HG03354 (cell line): ENCODE results near the gene KIAA0040.
A peak's percentile ranks its signal among the peaks of the same experiment; 100 is the strongest.

Source experiments
- ATAC-seq: cut with Tn5 transposase; IDR thresholded peaks from one replicate; pipeline ENCODE4 v1.9.1; 2021; ENCODE audit warnings: mild to moderate bottlenecking; ENCODE audit not compliant: unreplicated experiment, poor library complexity, severe bottlenecking

Gene KIAA0040

DNA sequence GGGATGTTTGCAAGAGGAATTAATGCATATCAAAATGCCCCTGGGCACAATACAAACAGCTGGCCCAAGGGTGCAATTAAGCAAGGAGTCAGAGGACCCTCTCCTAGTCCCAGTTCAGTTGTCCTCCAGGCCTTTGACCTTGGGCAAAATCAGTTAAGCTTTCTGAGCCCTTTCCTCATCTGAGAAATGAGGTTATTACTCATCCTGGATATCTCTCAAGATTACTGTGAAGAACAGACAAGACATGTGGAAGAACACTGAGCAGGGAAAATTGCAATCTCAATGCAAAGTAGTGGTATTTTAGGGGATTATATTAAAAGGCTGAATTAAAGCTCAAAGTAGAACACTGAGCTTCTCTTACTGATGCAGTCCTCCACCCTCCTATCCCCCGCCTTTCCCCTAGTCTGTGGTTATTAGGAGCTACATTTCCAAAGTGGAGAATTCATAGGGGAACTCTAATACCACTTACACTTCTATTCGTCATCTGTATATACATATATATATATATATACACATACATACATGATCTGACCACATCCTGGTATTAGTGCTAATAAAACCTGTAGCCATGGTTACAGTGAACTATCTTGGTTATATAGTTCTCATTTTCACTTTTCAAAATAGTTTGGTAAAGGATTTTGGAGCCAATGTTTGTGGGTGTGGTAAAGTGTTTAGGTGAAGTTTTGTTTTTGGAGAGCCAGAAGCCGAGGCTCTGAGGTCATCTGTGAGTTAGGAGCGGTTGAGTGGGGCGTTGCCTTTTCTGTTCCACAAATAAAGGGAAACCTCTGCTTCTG lies 18.1 kb downstream of the KIAA0040 start:
- peak; percentile 91 for ATAC-seq

DNA sequence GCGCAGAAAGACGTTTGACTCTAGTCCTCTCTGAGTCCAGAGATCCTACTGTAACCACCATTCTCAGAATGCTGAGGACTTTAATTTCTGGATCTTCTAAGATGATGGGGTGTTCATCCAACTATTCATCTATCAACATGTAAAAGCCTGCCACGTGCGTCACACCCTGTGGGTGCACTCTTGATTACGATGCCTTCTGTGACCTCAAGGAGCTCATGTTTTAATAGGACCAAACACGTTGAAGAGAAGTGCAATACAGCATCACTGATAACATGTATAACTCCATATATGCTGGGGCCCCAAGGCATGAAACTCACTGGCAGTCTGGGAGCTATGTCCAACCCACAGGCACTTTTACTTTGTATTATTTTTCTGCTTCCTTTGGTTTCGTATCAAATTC lies 19.0 kb downstream of the KIAA0040 start:
- no peak for ATAC-seq

- ATAC-seq = no peak
Observed at GRCh38 chr1:175172503-175172902, 20.1 kb downstream of the KIAA0040 start.

DNA sequence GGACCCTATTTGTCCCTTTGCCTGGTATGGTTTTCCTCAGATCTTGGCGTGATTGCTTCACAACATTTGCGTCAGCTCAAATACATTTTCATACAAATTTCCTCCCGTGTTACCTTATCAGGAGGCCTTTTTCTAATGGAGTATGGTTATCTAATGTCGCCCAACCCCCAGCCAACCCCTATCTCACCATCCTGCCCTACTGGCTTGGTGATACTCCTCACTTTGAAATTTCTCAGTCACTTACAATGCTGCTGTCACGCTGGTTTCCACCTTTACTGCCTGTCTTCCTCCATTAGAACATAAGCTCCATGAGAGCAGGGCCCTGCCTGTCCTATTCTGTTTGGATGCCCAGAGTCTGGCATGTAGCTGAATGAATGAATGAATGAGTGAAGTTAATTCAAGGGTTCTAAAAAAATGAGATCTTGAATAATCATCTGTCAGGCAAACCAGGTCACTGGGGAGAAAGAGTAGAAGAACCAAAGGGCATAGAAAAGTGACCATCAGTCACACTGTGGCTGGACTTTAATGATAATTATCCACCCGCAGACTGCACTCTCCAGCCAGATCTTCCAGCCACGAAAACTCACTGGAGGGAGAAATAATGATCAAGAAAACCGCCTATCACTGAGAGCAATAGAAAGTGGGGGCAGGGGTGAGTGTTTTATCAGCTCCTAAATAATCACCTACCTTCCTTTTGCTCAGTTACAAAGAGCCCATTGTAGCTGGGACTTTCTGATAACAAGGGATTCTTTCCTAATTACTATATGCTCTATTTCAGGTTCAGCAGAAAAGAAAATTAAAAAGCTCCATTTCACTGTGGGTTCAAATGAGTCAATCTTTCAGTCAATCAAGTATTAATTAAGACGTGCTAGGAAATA lies 21.3 kb downstream of the KIAA0040 start:
- ATAC-seq = no peak

DNA sequence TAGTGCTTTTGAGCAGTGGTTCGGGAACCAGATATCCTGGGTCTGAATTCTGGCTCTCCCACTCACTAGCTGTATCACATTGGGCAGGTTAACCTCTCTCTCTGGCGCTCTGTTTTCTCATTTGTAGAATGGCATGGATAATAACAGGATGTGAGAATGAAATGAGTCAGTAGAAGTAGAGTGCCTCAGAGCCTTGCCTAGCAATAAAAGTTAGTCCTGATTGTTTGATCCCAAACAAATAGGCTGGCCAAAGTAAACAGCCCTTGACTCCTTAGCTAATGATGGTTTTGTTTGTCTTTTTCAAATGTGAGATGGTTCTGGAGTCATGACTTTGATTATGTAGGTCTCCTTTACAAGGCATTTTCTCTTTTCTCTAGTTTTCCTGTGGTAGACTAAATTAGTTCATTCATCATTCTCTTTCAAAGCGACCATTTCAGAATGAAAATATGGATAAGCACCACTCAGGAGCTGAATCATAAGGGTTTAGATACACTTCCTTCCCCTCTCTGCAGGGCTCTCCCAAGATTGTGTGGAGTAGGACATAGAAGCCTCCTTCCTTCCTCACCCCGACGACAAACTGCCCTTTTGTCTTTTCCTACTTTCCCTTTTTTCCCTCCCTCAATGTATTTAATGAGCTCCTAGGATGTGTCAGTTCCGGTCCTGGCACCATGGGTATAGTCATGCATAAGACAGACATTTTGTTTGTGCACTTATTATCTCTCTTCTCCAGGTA lies 23.1 kb downstream of the KIAA0040 start:
- ATAC-seq = no peak

- ATAC-seq = no peak
Observed at GRCh38 chr1:175168782-175169181, 23.8 kb downstream of the KIAA0040 start.

DNA sequence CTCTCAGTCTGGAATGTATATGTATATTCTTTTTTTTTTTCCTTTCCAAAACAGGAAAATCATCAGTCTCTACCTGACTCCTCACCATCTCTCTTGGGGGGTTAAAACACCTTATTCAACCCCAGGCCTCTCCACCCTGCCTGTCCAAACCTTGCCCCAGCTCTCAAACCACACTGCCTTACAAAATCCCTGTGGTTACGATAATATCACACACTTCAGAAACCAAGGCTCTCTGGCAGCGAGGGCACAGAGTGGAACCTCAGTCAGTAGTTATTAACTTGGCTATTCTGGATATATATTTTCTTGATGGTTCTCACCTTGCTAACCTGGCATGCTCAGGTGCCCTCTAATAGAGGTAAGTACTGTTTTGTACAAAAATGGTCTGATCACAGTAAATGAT lies 24.7 kb downstream of the KIAA0040 start:
- ATAC-seq = no peak

- no peak for ATAC-seq
Observed at GRCh38 chr1:175166746-175167145, 25.8 kb downstream of the KIAA0040 start.

- no peak for ATAC-seq
Observed at GRCh38 chr1:175164751-175165150, 27.8 kb downstream of the KIAA0040 start.

GRCh38 chr1:175163702-175164101 lies 28.9 kb downstream of the KIAA0040 start:
- ATAC-seq = no peak

DNA sequence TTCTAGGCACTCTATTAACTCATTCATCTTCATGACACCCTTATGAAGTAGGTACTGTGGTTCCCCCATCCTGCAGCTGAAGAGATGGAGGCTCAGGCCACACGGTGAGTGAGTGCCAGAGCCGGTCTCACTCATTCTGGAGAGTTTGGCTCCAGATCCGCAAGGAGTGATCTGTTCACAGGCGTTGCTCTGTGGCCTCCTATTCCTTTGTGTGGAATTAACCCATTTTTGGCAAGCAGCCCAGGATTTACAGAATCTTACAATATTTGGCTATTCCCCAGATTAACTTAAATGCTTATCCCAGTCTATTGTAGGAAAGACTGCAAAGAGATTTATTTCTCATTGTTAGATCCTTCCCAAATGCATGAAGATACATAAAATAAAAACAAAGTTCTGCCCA lies 29.6 kb downstream of the KIAA0040 start:
- ATAC-seq = no peak

DNA sequence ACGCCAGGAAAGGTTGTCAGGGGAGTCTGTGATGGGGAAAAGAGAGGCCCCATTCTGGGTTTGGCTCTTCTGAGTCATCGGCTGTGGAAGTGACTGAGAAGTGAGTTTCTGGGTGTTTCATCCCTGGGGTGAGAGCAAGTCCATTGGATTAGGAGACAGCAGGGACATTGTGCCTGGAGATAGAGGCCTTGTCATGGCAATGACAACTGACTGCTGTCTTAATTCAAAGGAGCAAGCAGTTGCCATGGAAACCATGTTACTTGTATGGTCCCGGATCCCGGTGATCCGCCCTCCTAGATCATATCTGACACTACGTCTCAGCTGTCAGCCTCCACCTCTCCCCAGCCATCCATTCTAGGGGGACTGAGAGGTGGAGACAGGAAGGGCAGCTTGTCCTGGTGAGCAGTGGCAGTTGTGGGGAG lies 34.4 kb downstream of the KIAA0040 start:
- ATAC-seq = no peak

DNA sequence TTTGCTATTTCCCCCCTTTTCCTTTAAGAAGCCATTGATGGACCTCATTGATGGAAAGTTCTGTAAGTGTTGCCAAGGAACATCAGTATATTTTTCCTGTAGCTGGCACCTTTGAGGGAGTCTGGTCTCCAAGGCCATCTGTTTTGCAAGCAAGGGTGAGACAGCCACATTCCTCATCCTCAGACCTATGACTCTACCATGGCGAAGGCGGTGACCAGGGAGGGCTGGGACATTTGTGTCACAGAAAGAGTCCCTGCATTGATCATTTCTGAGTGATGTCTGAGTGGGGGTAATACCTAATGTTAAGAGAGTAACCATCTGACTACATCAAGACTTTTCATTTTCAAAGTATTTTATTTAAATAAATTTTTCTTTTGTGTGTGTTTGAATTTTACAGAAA lies 35.4 kb downstream of the KIAA0040 start:
- ATAC-seq = no peak

DNA sequence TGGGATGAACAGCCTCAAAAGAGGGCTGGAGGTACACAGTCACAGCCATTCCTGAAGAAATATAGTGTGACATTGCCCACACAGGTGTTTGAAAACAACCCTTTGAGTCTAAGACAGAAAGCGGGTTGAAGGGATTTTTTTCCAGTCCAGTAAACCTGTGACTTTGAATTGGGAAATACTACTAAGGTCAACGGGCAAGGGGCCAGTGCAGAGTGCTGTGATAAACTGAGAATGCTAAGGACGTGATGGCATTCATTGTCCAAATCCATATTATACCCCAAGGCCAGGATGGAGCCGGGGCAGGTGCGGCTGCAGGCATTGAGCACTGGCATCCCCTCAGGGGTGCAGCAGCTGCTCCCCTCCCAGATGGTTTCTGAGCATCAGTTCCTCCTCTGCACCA lies 36.6 kb downstream of the KIAA0040 start:
- ATAC-seq = no peak

- no peak for ATAC-seq
Observed at GRCh38 chr1:175155473-175155856, 37.1 kb downstream of the KIAA0040 start.

DNA sequence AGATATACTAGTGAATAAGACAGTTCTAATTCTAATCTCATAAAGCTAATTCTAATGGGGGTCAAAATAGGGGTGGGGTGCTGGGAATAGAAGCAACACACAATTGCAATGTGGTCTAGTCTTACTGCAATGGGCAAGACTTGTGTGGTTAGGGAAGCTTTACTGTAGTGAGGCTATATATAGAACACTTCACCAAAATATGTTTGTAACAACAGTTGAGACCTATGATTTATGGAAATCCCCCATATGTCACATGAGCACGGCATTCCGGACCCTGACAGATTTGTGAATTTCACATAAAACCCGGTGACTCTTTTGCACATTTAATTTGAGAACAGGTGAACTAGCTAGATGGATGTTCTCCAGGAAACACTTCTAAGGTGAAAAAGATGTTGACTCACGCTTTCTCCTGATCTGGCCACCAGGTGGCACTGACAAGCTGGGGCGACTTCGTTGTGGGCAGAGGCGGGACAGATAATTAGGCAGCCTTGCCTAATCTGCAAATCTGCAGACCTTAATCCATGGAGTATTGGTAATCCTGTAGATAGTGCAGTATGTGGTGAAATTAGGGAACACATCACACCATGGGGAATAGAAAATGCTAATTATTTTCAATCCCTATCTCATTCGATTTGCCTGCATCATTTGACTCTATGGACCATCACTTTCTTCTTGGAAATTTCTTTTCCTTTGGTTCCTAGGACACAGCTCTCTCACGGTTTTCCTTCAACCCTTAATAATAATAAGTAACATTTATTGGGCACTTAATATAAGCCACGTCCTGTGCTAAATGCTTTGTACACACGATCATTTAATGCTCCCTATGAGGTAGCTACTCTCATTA lies 37.7 kb downstream of the KIAA0040 start:
- ATAC-seq = peak; percentile 66

GRCh38 chr1:175152006-175152652 lies 40.4 kb downstream of the KIAA0040 start:
- ATAC-seq = peak; percentile 60

DNA sequence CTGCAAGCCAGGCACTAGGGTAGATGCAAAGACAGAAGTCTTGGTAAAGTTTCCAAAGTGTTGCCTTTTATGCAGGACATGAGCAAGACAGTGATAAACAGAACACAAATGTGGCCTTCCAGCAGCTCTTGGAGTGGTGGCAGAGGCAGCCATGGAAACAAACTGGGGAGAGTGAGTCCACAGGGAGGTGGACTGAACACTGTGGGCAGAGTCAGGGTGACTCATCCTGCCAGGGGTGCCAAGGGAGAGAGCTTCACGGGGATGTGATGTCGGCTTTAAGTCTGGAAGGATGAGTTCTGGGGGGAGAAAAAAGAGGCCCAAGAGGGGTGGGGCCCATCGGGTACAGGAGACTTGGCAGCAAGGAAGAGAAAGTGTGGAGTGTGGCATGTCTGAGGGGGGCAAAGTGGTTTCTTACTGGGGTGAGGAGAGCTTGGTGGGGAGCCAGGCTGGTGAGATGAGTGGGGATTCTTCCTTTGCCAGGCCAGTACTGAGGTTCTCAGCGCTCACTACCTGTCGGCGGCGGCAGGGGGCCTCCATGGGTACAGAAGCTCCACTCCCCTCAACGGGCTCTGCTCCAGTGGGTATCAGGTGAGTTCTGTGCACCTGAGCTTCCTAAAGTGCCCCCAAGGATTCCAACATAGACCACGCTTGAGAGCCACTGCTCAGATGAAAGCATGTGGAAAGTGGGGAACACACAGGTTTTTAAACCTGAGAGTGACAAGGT lies 41.8 kb downstream of the KIAA0040 start:
- ATAC-seq = no peak
